GM21390 (cell line): ENCODE data around the gene NOL4L.

Experiments
- ATAC-seq: cut with Tn5 transposase; IDR thresholded peaks from one replicate; pipeline ENCODE4 v1.9.1; 2021; ENCODE audit not compliant: unreplicated experiment

Gene NOL4L

DNA sequence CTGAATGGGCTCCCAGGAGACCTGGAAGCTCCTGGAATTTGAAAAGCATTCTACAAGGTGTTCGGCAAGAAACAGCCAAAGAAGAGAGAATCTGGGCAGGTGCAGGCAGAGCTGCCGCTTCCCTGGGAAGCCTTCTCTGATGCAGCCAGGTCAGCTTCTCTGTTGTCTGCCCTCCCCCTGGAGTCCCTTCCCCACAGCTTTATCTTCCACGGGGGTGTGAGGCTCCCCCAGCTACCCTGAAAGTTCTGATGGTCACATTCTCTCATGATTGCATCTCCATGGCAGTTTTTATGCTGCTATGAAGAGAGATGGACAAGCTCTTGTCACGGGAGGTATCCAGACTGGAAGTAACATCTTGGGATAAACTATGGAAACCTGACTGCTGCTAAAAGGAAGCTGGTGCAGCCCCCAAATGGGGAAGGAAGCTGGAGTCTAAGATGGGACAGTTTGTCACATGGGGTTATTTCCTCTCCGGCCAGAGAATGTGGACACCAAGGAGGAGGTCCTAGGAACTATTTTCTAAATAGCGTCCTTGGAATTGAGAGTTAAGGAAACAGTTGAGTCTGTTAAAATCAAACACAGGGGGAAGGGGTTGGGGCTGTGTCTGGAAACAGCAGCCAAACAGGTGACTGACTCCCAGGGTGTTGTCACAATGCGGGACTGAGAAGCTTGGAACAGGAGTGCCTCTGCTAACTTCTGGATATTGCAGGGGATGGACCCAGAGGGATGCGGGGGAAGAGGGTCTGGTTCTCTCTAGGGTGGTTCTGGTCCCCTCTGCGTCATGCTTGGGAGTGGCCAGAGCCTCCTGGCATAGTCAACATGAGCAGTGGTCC, 135.9 kb downstream of the NOL4L start:
- no peak for ATAC-seq

DNA sequence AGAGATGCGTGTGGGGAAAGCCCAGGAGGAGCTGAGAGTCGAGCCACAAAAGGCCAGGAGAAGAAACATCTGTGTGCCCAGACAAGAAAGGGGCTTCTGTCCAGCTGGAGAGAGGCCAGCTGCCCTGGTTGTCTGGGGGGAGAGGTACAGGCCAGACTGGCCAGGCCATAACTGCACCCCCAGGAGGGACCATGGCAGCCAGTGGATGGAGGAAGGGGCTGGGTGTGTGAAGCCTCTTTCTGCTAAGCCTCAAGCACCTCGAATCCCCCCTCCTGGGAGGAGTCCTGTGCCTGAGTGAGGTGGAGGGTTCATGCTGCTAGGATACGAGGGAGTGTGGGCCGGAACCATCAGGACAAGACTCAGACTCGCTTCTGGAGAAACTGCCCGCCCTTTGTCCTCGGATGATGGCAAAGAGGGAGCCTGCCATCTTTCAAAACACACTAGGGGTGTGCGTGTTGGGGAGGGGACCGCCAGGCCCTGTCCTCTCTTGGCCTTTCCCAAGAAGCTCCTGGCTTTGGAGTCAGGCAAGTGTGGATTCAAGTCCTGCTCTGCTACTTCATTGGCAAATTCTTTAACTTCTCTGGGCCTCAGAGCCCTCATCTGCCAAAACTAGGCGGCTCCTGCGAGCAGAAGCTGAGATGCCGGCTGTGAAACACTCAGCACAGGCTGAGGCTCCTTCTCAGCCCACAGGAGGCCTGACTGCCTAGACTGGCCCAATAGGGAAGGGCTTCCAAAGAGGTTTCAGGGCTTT, 136.7 kb downstream of the NOL4L start:
- ATAC-seq: no peak

DNA sequence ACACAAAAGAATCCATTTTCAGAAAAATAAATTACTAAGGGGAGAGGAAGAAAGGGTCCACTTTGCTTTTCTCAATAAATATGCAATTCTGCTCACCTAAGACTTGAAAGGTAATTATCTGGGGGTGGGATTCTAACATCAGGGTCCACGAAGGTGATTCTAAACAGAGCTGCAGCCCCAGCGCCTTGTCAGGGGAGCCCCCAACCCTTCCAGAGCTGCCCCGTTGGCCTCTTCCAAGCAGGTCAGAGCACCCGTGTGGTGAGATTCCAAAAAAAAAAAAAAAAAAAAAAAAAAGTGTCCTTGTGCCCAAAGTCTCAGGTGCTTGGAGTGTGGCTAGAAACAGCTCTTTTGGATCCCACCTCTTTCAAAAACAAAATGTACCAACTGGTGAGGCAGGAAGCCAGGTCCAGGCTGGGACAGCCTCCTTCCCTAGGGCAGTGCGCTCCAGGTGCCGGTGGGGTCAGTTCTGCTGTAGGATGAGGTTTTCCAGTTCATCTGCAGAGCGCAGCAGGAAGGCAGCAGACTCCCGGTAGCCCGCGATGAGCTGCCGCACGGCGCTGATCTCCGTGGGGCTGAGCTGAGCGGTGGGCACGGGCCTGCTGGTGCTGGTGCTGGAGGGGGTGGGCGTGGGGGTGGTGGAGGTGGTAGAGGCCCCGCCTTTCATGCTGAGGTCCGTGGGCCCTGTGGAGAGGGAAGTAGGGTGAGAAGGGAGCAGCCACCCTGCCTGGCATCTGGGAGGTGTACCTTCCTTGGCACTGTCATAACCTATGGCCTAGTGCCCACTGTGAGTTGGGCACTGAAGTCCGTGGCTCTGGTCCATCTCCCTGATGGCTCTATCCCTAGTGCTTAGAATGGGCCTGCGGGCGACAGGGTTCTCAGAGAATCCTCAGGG, 137.8 kb downstream of the NOL4L start:
- ATAC-seq: no peak

DNA sequence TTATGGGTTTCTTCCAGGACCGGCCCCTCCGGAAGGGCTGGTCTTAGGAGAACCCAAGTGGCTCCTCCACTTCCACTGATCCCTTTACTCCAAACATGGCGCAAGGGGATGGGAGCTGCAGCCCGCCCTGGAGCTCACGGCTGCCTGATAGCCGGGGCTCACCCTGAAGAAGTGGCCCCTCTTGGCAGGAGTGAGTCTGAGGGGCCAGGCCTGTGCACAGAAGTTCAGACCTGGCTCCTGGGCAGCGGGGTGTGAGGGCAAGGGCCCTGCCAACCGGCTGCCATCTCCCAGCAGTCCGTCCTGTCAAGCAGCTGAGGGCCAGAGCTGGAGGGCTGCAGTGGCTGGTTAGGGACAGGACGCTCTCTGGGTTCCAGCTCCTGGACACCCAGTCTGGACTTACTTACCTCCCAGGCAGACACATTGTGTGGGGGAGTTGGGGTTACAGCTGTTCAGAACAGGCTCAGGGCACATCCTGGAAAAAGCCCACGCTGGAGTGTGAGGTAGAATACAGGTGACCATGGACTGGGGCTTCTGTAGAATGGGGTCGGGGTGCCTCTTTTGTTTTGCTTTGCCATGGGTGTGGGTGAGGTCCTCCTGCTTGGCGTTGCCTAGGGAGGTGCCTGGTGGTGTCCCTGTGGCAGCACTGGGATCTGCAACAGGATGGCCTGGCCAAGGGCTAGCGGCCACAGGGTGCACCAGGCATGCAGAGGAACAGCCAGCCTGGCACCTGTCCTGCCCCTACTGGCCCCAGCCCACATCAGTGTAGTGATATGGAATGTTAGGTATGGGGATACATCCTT, 138.6 kb downstream of the NOL4L start:
- no peak for ATAC-seq

DNA sequence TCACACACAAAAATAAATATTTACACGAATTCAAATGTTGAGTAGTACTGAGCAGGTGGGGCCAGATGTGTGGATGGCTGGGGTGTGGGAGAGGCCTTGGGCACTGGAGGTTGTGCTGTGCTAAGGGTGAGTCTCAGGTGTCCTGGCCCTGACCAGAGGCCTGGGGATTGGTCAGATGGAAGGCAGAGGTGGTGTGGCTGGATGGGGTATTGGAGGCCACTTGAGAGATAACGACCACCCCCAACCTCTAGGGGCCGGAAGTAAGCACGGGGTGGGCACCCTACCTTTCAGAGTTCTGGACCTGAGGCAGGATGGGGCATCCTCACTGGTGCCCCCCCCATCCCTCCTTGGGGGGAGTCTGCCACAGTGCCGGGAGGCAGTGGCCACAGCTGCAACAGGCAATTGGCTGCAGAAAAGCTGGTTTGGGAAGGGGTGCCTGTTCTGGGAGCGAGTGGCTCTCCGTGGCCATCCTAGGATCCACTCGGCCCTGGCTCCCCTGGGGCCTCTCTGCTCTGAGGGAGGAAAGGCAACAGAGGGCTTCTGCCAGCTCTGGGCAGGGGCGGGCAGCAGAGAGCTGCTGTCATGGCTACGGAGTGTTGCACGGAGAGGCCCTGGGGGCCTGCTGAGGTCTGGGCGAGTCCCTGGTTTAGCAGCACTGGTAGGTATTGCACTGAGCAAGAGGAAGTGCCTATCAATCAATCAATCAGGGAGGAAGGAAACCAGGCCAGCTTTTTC, 139.4 kb downstream of the NOL4L start:
- ATAC-seq: no peak

DNA sequence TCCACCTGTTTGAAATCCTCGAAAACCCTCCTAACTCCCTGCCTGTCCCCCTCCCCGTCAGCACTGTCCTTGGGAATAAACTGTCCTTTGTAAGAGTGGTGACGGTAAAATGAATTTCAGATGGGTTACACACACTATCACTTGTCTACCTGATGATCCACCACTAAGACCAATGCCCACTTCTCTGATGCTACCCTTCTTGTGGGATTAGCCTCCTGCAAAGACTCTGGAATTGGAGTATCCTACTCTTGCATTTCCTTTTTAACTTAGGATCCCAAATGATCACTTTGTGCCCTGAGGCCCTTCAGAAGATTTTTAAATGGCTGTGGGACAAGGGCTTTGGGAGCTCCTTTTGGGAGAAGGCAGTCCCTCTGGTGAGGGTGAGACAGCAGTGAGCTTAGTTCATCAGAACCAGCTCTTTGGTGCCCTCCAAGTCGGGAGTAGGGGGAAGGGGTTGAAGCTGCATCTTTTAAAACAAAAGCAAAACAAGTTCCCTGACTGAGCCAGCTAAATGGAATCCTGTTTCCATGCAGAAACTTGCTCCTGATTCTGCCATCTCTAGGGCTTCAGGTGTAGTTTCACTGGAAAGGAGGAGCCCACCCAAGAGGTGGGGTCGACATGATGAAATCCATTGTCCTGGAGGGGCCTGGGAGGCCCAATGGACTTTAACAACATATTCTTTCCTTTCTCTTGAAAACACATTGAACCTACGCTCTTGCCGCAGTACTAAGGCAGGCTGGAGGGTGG, 140.5 kb downstream of the NOL4L start:
- no peak for ATAC-seq

DNA sequence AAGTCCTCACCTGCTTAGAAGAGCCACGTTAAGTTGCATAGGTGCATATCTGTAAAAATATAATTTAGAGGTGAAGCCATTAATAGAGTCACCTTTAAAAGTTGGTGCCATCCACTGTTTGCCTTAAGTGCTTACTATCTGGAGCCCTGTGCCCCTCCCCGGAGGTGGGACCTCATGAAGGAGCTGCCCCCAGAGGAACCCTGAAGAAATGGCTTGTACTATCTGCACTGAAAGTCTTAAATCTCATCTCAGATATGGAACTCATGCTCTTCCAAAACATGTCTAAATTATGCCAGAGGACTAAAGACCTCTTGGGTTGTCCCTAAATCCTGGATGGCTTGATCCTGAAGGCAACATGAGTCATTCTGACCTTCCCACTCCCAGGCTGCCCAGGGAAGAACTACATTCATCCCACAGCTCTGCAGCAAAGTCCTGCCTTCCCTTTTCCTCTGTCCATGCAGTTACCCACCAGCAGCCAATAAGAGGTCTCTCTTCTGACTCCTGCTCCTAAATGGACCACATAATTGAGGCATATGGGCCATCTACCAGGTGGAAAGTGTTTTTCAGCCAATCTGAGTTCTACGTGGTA, 141.7 kb downstream of the NOL4L start:
- ATAC-seq: no peak

DNA sequence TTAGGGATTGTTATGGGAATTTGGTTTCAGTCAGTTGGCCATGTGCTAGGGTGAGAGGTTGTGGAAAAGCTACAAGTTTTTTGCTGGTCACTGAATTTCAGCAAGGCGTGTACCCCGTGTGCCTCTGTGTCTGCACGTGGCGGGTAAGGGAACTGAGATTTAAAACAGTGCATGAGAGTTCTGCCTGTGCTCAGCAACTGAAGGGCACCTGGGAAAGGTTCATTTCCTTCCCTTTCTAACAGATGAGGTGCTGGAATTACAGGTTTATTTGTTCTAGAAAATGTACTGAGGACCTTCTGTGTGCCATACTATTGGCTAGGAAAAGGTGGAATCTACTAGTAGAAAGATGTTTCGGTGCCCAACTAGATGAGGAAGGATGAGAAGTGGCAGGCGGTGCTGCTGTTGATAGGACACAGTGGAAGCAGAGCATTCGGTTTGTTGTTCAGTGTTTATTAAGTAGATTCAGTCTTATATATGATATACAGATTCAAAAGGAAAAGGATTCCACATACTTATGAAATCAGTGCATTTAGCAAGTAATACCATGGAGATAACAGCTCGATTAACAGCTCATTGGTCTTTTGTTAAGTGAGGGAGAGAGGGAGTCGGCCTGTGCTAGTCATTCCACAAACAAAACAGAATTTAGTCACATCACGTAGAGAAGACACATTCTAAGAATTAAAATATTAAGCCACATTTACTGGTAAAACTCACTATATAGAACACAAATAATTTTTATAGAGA, 142.3 kb downstream of the NOL4L start:
- ATAC-seq: no peak

DNA sequence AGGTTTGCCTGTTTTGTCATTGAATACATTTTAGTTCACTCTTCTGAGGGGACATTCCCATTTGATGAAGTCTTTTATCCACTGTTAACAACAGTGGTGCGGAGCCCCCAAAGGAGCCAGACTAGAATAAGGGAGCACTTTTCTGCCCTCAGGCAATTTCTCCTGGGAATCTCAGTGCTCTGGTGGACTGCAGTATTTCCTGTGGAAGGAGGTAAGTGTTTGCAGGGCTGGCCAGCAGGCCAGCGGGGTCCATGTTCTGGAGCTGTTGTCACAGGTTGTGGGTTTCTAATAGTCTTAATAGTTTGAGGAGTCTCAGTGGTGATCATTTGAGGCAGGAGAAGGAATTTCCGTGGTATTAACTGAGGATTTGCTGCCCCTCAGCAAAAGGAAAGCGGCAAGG, 143.5 kb downstream of the NOL4L start:
- ATAC-seq: no peak

DNA sequence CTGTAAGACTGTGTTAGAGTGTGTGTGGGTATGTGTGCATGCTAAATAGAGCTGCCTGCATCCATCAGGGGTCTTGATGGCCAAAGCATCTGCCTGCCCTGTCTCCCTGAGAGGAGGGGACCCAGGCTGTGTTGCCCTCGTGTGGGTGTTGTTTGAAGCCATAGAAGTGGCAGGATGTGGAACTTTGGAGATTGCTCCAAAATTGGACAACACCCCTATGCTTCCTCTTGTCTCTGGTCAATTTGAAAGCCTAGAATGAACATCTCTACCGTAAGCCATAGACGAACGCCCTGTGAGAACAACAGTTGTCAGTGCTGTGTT, 144.4 kb downstream of the NOL4L start:
- ATAC-seq: no peak

DNA sequence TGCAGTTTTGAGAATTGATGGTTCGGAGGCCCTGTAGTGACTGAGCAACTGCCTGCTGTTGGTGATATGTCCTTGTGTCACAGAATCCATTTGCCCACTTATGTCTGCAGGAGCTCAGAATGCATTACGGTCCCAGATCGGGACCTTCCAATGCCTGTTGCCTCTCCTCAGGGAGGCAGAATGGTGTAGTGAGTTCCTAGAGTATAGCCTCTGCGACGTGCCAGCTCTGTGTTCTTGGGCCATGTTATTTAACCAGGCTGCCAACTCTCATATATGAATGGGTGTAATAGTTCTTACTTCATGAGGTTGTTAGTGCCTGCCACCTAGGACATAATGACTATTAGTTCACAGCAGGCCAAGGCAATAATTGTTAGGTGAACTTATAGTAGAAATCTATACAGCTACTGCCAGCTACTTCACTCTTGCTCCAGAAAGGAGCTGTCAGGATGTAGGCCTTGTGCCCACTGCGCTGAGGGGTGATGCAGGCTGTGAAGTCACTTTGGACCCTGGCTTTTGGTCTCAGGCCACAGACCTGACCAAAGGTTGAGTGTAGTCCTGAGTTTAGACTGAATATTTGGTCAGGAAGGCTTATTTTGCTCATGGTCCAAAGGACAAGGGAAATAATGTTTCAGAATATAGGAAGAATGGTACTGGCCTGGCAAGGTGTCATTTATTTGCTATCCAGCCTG, 144.9 kb downstream of the NOL4L start:
- ATAC-seq: no peak

DNA sequence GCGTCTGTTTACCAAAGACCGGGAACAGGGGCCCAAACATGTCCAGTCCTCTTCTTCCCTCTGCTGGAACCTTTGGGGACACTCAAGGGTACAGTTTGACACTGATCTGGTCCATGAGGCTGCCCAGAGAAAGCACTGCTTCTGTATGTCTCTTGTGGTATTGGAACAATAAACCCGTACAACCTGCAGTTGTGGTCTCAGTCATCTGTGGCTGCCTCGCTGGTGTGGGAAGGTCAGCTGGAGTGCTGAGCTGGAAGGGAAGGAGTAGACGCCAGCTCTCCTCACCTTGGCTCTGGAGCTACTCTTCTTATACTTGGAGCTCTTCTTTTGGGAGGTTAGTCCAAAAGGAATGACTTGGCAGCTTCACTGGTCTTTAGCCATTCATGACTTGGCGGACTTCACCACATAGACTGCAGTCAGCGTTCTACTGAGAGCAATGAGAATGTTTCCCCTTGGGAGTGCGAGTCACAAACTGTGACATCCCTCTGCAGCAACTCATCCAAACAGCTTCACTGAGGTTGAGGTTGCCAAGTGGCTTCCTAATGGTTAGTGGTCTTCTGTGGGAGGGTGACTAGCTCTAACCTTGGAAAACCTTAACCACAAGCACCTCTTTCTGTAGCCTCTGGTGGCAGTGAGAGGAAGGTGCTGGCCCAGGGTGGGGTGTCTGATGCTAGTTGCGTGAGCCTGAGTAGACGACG, 145.9 kb downstream of the NOL4L start:
- no peak for ATAC-seq

DNA sequence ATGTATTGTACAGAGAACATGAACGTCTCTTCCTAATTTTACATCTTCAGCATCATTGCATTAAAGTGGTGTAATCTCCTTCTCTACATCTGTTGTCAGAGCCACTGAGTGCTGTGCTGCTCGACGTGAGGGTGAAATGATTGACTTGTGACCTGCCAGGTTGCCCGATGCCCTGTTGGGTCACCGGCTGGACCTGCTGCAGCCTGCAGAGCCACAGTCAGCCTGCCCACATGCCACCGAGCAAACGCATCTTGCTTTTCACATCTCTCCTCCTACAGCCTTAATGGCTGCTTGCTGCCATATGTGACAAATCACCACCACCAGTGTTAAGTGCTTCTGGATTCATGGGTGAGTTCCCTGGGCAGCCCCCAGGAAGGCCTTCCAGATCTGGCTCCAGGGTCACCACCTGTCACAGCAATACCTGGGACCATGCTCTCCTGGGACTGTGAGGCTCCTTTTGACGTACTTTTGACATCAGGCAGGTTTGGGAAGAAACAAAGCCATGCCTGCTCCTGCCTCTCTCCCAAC, 146.7 kb downstream of the NOL4L start:
- no peak for ATAC-seq

DNA sequence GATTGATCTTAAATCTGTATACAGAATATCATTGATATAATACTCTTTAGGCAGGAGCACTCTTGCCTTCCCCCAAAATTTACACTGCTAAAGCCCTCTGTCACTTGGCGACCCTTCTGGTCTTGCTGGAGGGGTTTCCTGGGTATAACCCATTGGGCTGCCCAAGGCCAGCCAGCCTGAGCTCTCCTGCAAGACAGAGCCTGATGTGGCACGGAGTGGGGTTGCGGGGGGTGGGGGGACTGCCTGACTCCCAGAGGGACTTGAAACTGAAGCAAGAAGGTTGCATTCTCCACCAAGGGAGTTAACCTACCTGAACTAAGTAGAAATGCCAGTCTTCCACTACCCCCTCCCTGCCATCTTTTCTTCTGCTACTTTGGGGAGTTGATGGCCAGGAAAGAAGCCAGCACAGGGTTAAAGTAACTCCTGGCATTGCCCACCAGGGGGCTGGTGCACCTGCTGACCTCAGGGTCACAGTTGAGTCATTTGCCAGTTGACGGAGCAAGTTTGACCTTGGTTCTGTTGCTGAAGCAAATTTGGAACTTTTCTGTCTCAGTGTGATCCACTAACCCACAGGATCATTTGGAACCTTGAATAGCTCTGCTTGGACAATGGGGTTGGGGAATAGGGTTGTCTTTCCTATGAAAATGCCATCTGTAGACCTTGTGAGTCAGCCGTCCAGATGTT, 147.6 kb downstream of the NOL4L start:
- no peak for ATAC-seq

DNA sequence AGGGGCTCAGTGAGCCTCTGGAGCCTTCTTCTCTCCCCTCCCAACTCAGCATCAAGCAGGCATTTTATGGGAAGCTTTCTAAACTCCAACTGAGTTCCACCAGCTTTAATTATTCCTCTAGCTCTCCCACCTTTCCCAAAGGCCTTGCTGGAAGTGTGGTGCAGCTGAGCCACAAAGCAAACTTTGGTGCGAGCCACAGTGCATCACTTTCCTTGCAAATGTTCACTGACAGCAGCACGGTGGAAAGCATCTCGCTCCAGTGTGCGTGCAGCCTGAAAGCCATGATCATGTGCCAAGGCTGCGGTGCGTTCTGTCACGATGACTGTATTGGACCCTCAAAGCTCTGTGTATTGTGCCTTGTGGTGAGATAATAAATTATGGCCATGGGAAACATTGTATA, 148.2 kb downstream of the NOL4L start:
- no peak for ATAC-seq

DNA sequence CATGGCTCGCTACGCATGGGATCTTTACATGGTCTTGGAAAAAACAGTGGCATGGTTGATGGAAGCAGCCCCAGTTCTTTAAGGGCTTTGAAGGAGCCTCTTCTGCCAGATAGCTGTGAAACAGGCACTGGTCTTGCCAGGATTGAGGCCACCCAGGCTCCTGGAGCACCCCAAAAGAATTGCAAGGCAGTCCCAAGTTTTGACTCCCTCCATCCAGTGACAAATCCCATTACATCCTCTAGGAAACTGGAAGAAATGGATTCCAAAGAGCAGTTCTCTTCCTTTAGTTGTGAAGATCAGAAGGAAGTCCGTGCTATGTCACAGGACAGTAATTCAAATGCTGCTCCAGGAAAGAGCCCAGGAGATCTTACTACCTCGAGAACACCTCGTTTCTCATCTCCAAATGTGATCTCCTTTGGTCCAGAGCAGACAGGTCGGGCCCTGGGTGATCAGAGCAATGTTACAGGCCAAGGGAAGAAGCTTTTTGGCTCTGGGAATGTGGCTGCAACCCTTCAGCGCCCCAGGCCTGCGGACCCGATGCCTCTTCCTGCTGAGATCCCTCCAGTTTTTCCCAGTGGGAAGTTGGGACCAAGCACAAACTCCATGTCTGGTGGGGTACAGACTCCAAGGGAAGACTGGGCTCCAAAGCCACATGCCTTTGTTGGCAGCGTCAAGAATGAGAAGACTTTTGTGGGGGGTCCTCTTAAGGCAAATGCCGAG, 148.8 kb downstream of the NOL4L start:
- ATAC-seq: no peak
